ENCODE data around the gene SCUBE2.

- no peak for TF ChIP-seq CTCF (IDR thresholded peaks at IDR 0.05)
- no peak for TF ChIP-seq EZH2 (IDR thresholded peaks at IDR 0.05; ENCODE audit: borderline replicate concordance, insufficient read depth, low read depth, low read length, poor library complexity, severe bottlenecking)
Measured at GRCh38 chr11:9066433-9066925, 24.9 kb downstream of the SCUBE2 start.
